Pancreas (tissue), 10 donors: ENCODE data around the gene CRACR2A. TPM values are rescaled to one million over a fixed set of nuclear protein-coding genes. Genes with fewer than 3 reads are reported as not detected.

Experiments used
- ATAC-seq, 4 donors: fragments of 200-7000 bp; cut with Tn5 transposase; one replicate each; pipeline versions ENCODE4 v1.8.0 to v1.9.1; 2020; ENCODE audit warnings: mild to moderate bottlenecking in 4 of 4, moderate library complexity in 4 of 4
- DNase-seq, 6 donors: peaks; one replicate each; pipeline ENCODE4 v3.0.0-alpha.2; 2020
- FAIRE-seq: peaks from 2 replicates; lab custom pipeline; 2012; peaks lifted over from hg19 to GRCh38; lab: Jason Lieb, UNC
- H3K27ac ChIP-seq, 4 donors: fragments of 200-600 bp; sonication (generic); 1 replicate in 3 of 4; 2 replicates in 1 of 4; pipeline versions ENCODE4 v1.5.0 to v1.8.0; 2020
- H3K27me3 ChIP-seq, 4 donors: fragments of 200-600 bp; one replicate each; pipeline ENCODE4 v1.8.0; 2021
- H3K36me3 ChIP-seq, 3 donors: fragments of 200-600 bp; sonication (generic) in 1 of 3; one replicate each; pipeline versions ENCODE4 v1.5.0 to v1.8.0; 2020 to 2021
- H3K4me1 ChIP-seq, 3 donors: fragments of 200-600 bp; one replicate each; pipeline ENCODE4 v1.8.0; 2021
- H3K4me3 ChIP-seq, 4 donors: fragments of 200-600 bp; sonication (generic) in 2 of 4; one replicate each; pipeline versions ENCODE4 v1.5.0 to v1.8.0; 2020 to 2021
- H3K9me3 ChIP-seq, 4 donors: fragments of 200-600 bp; one replicate each; pipeline ENCODE4 v1.8.0; 2021
- WGBS, 2 donors: extraction: QIAGEN DNeasy Blood & Tissue Kit; methylation state at CpG; one replicate each; pipeline ENCODE4 v1.1.7; 2013; 5-methylcytosine and 5-hydroxymethylcytosine counted together
- intact Hi-C, 3 donors: fragments of 100-400 bp; cut with DNase I; formaldehyde crosslinking; loops; one replicate each; pipeline versions ENCODE4 v1.11.1 to v1.14.2; 2022
- polyA plus RNA-seq, 2 donors: library from polyadenylated mRNA; stranded (reverse); fragments of 200-250 nt; gene quantifications; one replicate each; pipeline ENCODE4 v1.2.3, GENCODE V29; 2013
- total RNA-seq, 6 donors: library from RNA; stranded (reverse); fragmentation: NEBNext Ultra II Directional in 4 of 6; extraction: Animal tissue kit (Norgen Biotek cat#: 25700) in 4 of 6; gene quantifications; one replicate each; pipeline versions ENCODE4 v1.2.1 to v1.2.4, GENCODE V29; 2021 to 2023
- TF ChIP-seq, protein P1 (sequence below), 4 donors: fragments of 200-600 bp; sonication (generic) in 3 of 4; IDR thresholded peaks; one replicate each; pipeline versions ENCODE4 v1.5.0 to v1.8.0; 2021; ENCODE audit warnings: antibody characterized with exemption in 4 of 4
- donor health status: healthy with polysubstance abuse.
- donor health status: DM: no; HTN: no; CAD: no; lungs with moderate emphysema.
- donor health status: DM: no; HTN: no; CAD: no.
- donor health status: control.
- donor health status: control.
- donor health status: Bipolar disorder and iron deficiency.
- donor health status: DM: yes; HTN: yes; CAD: no.
- donor health status: DM: no; HTN: no; CAD: no.
- donor health status: DM: no; HTN: no; CAD: no.
- donor health status: DM: yes; HTN: yes; CAD: no.

CRACR2A gene
- total and polyA plus RNA-seq, 8 donors = 1.5 to 10.3 (median 7.3) TPM

GRCh38 chr12:3697311-3697870 is 55.5 kb downstream of the CRACR2A start:
- DNase-seq (no peak), FAIRE-seq (no peak), ATAC-seq (peak in 1 of 4 donors; percentile 21)
- no peaks in the 10 kb centered on the region for H3K27me3 ChIP-seq
- H3K36me3 ChIP-seq = no peaks in the 10 kb centered on the region
- H3K4me3 ChIP-seq = no peak overlapping the region
- peaks cover 0 to 7% (median 3%) of the 10 kb centered on the region in 3 donors for H3K4me1 ChIP-seq
- no peak overlapping the region for H3K27ac ChIP-seq
- intact Hi-C loops = no loop called here
- no peaks in the 10 kb centered on the region for H3K9me3 ChIP-seq
- TF ChIP-seq, protein P1, sequence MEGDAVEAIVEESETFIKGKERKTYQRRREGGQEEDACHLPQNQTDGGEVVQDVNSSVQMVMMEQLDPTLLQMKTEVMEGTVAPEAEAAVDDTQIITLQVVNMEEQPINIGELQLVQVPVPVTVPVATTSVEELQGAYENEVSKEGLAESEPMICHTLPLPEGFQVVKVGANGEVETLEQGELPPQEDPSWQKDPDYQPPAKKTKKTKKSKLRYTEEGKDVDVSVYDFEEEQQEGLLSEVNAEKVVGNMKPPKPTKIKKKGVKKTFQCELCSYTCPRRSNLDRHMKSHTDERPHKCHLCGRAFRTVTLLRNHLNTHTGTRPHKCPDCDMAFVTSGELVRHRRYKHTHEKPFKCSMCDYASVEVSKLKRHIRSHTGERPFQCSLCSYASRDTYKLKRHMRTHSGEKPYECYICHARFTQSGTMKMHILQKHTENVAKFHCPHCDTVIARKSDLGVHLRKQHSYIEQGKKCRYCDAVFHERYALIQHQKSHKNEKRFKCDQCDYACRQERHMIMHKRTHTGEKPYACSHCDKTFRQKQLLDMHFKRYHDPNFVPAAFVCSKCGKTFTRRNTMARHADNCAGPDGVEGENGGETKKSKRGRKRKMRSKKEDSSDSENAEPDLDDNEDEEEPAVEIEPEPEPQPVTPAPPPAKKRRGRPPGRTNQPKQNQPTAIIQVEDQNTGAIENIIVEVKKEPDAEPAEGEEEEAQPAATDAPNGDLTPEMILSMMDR (IDR thresholded peaks at IDR 0.05) = no peak
- WGBS, 2 donors = 89 to 93% methylated on average over 5 of the region's 5 CpGs

DNA sequence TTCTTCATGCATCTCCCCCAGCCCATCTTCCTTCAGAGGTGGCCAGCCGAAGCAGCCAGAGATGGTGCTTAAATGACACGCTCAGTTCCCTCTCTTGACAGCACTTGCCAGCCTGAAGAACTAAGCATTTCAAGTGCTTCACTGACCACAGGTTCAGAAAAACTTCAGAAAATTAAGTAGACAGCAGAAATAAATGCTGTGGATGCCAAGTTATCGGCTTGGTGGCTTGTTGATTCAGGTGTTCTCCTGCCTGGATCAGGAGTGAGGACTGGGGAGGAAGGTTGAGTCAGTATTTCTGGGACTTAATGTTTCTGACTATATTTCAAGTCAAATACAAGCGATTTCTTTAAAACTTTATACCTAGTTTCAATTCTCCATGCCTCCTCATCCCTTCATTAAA is 58.2 kb downstream of the CRACR2A start:
- peak in 1 of 6 donors; percentile 31 for DNase-seq
- Histone ChIP-seq H3K27ac (no peak overlapping the region), H3K4me1 (peaks cover 0 to 3% (median 0%) of the 10 kb centered on the region in 3 donors), H3K36me3 (no peaks in the 10 kb centered on the region), H3K9me3 (no peaks in the 10 kb centered on the region), H3K4me3 (no peak overlapping the region), H3K27me3 (no peaks in the 10 kb centered on the region)
- FAIRE-seq = no peak
- 71 to 75% methylated on average over 4 of the region's 4 CpGs for WGBS, 2 donors
- ATAC-seq = peak in 3 of 4 donors; percentile 44 to 87 (median 80)
- TF ChIP-seq, protein P1 (IDR thresholded peaks at IDR 0.05) = no peak
- intact Hi-C loops = no loop called here

DNA sequence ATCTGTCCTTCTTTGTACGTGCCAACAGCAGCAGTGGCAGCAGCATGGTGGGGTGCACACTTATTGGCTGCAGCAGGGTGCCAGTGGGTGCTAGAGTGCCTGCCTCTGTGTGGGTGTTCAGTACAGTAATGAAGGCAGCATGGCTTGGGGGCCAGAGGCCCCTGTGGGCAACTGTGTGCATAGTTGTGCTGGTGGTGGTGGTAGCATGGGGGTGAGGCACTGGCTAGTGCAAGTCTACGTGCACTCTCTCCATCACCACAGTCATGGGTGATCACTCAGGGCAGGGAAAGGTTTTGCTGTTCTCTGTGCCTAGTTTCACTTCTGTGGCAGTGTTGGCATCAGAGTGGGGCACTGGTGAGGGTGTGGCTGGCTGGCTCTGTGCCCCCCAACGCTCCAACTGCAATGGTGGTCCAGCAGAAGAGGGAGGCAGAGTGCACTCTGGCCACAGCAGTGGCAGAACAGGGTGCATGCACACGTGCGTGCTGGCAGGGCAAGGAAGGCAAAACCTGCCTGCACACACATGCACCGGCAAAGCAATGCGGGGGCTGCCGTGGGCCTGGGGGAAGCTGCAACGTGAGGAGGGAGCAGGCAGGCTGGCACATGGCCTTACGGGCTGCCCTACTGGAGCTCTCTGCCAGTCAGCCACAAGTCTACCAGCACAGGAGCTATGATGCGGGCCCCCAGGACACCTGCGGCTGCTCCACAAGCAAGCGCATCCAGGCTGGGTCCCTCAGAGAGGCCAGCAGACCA is 60.1 kb downstream of the CRACR2A start:
- WGBS, 2 donors = 96 to 98% methylated on average over 13 of the region's 13 CpGs
- FAIRE-seq = no peak
- H3K27me3 ChIP-seq = no peaks in the 10 kb centered on the region
- H3K4me3 ChIP-seq = no peak overlapping the region
- intact Hi-C loops = no loop called here
- no peak for ATAC-seq
- TF ChIP-seq, protein P1 (IDR thresholded peaks at IDR 0.05) = no peak
- H3K9me3 ChIP-seq = no peaks in the 10 kb centered on the region
- no peaks in the 10 kb centered on the region for H3K36me3 ChIP-seq
- H3K4me1 ChIP-seq = peaks cover 0 to 3% (median 0%) of the 10 kb centered on the region in 3 donors
- no peak overlapping the region for H3K27ac ChIP-seq
- DNase-seq = no peak

- DNase-seq (no peak), FAIRE-seq (no peak), ATAC-seq (no peak)
- TF ChIP-seq, protein P1 (IDR thresholded peaks at IDR 0.05) = no peak
- no peak overlapping the region for H3K4me3 ChIP-seq
- no peaks in the 10 kb centered on the region for H3K4me1 ChIP-seq
- no peaks in the 10 kb centered on the region for H3K36me3 ChIP-seq
- intact Hi-C loops = no loop called here
- no peaks in the 10 kb centered on the region for H3K27me3 ChIP-seq
- H3K27ac ChIP-seq = no peak overlapping the region
- no peaks in the 10 kb centered on the region for H3K9me3 ChIP-seq
- WGBS, 2 donors = 82 to 84% methylated on average over 2 of the region's 2 CpGs
Observed at GRCh38 chr12:3686463-3686862, 66.4 kb downstream of the CRACR2A start.

GRCh38 chr12:3685830-3686229 is 67.1 kb downstream of the CRACR2A start:
- DNase-seq = no peak
- intact Hi-C loops = no loop called here
- H3K9me3 ChIP-seq = no peaks in the 10 kb centered on the region
- TF ChIP-seq, protein P1 (IDR thresholded peaks at IDR 0.05) = no peak
- no peak for FAIRE-seq
- H3K27me3 ChIP-seq = no peaks in the 10 kb centered on the region
- 85 to 86% methylated on average over 1 of the region's 1 CpG for WGBS, 2 donors
- ATAC-seq = no peak
- H3K4me3 ChIP-seq = no peak overlapping the region
- no peaks in the 10 kb centered on the region for H3K4me1 ChIP-seq
- H3K27ac ChIP-seq = no peak overlapping the region
- no peaks in the 10 kb centered on the region for H3K36me3 ChIP-seq
